HepG2 (cell line): Measurements from ENCODE around the gene RAE1. TPM values are rescaled to one million over a fixed set of nuclear protein-coding genes. Genes with fewer than 3 reads are reported as not detected.
A peak's percentile ranks its signal among the peaks of the same experiment; 100 is the strongest.

Experiments used
- ATF1 ChIP-seq: IDR thresholded peaks from 2 replicates; pipeline ENCODE4 v1.6.1; 2016; ENCODE audit warnings: mild to moderate bottlenecking, control low read depth
- NBN ChIP-seq: fragments of 450-650 bp; conservative IDR thresholded peaks from 2 replicates; pipeline ENCODE4 v1.6.1; 2017
- NFE2L2 ChIP-seq: fragments of 150-350 bp; IDR thresholded peaks from 2 replicates; pipeline ENCODE4 v1.6.1; 2014; ENCODE audit warnings: low read length
- NR1H2 ChIP-seq: sonication (generic); formaldehyde crosslinking; IDR thresholded peaks from 2 replicates; pipeline ENCODE4 v1.8.1; 2022; ENCODE audit warnings: low read depth, missing genetic modification reagents, borderline replicate concordance
- PBX3 ChIP-seq: sonication (generic); formaldehyde crosslinking; IDR thresholded peaks from 2 replicates; pipeline ENCODE4 v1.8.1; 2023; ENCODE audit warnings: missing genetic modification reagents, inconsistent platforms, borderline replicate concordance
- PPARG ChIP-seq: conservative IDR thresholded peaks from 2 replicates; pipeline ENCODE4 v1.6.1; 2016; ENCODE audit warnings: missing biosample characterization, missing genetic modification reagents
- RAD21 ChIP-seq: fragments of 450-650 bp; formaldehyde crosslinking; IDR thresholded peaks from 2 replicates; pipeline ENCODE4 v1.5.0; 2020; ENCODE audit warnings: mild to moderate bottlenecking
- ZBTB39 ChIP-seq: sonication (generic); formaldehyde crosslinking; IDR thresholded peaks from 2 replicates; pipeline ENCODE4 v1.5.0; 2020; ENCODE audit warnings: missing genetic modification reagents
- ZHX1 ChIP-seq: sonication (generic); formaldehyde crosslinking; IDR thresholded peaks from 2 replicates; pipeline ENCODE4 v1.8.1; 2022; ENCODE audit warnings: low read depth, mild to moderate bottlenecking, missing genetic modification reagents
- ZNF224 ChIP-seq: sonication (generic); formaldehyde crosslinking; IDR thresholded peaks from 2 replicates; pipeline ENCODE4 v1.5.0; 2020; ENCODE audit warnings: mild to moderate bottlenecking, missing genetic modification reagents
- ZNF407 ChIP-seq: sonication (generic); formaldehyde crosslinking; IDR thresholded peaks from one replicate; pipeline ENCODE4 v1.5.1; 2020; ENCODE audit warnings: mild to moderate bottlenecking, missing genetic modification reagents; ENCODE audit errors: not compliant biosample characterization
- polyA plus RNA-seq, 8 experiments: library from polyadenylated mRNA; depleted of rRNA in 3 of 8; stranded (reverse) in 7 of 8; unstranded in 1 of 8; fragments of >200 nt; fragmentation: Illumina TruSeq in 4 of 8; extraction: Trizol in 4 of 8; gene quantifications; 2 replicates each; pipeline versions ENCODE4 v1.2.1 to v1.2.3, GENCODE V29; 2011 to 2016; ENCODE audit warnings: low read depth in 4 of 8, missing spikeins in 1 of 8, mixed read lengths in 1 of 8; ENCODE audit not compliant: insufficient read depth in 1 of 8
- total RNA-seq, 5 experiments: library from RNA; depleted of rRNA; stranded (reverse); fragments of >200 nt; fragmentation: Illumina TruSeq; extraction: Trizol; gene quantifications; 2 replicates each; pipeline ENCODE4 v1.2.3, GENCODE V29; 2016; ENCODE audit warnings: low read depth in 1 of 5
- TF ChIP-seq, protein P1 (sequence below): sonication (generic); formaldehyde crosslinking; IDR thresholded peaks from 2 replicates; pipeline ENCODE4 v1.4.0; 2020; ENCODE audit warnings: missing genetic modification reagents

RAE1 gene
- total and polyA plus RNA-seq, 2 of the 13 experiments (the other 11 are each of a cell fraction or from before 2014, with no cell fraction given): 36.1 to 72.9 TPM

GRCh38 chr20:57381596-57382503, 30.8 kb downstream of the RAE1 start (continued):
- TF ChIP-seq ZNF407 (no peak), PBX3 (CRISPR knock-in tag) (no peak), ZNF224 (CRISPR knock-in tag) (no peak), RAD21 (CRISPR knock-in tag) (peak; percentile 93), NR1H2 (CRISPR knock-in tag) (no peak), ZBTB39 (no peak), NBN (no peak), NFE2L2 (no peak), ATF1 (no peak), ZHX1 (CRISPR knock-in tag) (no peak), PPARG (no peak)
- TF ChIP-seq, protein P1, sequence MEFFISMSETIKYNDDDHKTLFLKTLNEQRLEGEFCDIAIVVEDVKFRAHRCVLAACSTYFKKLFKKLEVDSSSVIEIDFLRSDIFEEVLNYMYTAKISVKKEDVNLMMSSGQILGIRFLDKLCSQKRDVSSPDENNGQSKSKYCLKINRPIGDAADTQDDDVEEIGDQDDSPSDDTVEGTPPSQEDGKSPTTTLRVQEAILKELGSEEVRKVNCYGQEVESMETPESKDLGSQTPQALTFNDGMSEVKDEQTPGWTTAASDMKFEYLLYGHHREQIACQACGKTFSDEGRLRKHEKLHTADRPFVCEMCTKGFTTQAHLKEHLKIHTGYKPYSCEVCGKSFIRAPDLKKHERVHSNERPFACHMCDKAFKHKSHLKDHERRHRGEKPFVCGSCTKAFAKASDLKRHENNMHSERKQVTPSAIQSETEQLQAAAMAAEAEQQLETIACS (CRISPR knock-in tag): no peak
